LNCaP clone FGC (cell line): ENCODE results near the gene CFAP54.
A peak's percentile ranks its signal among the peaks of the same experiment; 100 is the strongest.
"Not testable (repeated sequence)": the region's sequence is repeated elsewhere in the genome, so short reads cannot be mapped to it uniquely, and the experiment has no call there.

Experiments used
- DNase-seq: peaks from one replicate; pipeline ENCODE4 v3.0.0-alpha.2; 2011; ENCODE audit warnings: low read depth
- H3K4me3 ChIP-seq: 2 replicates; pipeline ENCODE4 v1.5.1; 2011; ENCODE audit warnings: mild to moderate bottlenecking, low read depth, low read length, control low read depth
- CTCF ChIP-seq: IDR thresholded peaks from 2 replicates; pipeline ENCODE4 v1.5.1; 2012; ENCODE audit warnings: mild to moderate bottlenecking; ENCODE audit not compliant: control insufficient read depth, insufficient read depth; ENCODE audit errors: extremely low read depth

CFAP54 gene

DNA sequence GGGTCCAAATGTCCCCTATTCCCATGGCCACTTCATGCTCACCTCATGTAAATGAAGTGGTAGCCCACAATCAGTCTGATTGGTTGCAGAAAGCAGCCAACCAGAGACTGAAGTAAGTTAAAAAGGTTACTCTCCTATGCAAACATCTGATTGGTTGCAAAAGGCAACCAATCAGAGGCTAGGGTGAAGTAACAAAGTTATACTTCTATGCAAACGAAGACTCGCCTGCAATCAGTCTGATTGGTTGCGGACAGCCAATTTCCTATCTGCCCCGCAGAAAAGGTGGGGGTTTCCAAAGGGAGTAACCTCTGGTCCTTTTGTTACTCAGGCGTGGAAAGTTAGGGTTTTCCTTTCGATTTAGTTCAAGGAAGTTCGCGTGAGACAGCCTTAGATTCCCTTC is 209.6 kb downstream of the CFAP54 start:
- H3K4me3 ChIP-seq = peak overlapping the region; percentile 4
- DNase-seq = no peak
- TF ChIP-seq CTCF = no peak

- no peak for TF ChIP-seq CTCF
- no peak for DNase-seq
- no peak overlapping the region for H3K4me3 ChIP-seq
Measured at GRCh38 chr12:96701856-96702255, 212.5 kb downstream of the CFAP54 start.

- TF ChIP-seq CTCF = peak; percentile 55
- peak; percentile 37 for DNase-seq
- no peak overlapping the region for H3K4me3 ChIP-seq
Measured at GRCh38 chr12:96710127-96710745, 220.9 kb downstream of the CFAP54 start.

DNA sequence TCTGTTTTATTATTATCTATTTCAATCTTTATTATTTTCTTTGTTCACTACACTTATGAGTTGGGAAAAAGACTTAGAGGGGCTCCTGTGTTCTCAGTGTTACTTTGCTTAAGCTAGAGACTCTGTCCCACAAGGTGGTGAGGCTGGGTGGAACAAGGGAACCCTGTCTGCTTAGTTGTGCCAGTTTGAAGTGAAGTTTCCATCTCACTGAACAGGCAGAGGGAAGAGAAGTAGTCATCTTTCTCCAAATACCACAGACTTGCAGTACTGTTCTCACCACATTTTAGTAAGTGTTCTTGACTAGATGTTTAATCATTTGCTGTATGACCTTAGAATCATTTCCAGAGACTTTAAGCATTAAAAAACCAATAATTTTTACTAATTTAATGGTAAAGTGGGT is 222.0 kb downstream of the CFAP54 start:
- no peak overlapping the region for H3K4me3 ChIP-seq
- no peak for TF ChIP-seq CTCF
- no peak for DNase-seq

DNA sequence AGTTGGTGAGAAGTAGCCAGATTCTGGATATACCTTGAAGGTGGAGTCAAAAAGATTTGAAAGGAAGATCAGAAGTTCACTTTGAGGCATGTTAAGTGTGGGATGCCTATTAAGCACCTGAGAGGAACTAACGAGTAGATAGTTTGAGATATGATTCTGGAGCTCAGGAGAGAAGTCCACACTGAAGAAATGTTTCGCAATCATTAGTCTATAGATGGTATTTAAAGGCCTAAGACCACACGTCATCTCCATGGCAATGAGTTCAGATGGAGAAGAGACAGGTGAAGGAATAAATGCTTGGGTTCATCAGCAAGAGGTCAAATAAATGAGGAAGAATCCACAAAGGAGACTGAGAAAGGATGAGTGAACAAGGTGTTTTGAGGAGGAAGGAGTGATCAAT is 224.8 kb downstream of the CFAP54 start:
- no peak for TF ChIP-seq CTCF
- no peak for DNase-seq
- H3K4me3 ChIP-seq = no peak overlapping the region

GRCh38 chr12:96719660-96720362 is 230.4 kb downstream of the CFAP54 start:
- no peak for TF ChIP-seq CTCF
- peak; percentile 28 for DNase-seq
- peak overlapping the region; percentile 52 for H3K4me3 ChIP-seq

GRCh38 chr12:96720363-96720705 is 231.0 kb downstream of the CFAP54 start:
- TF ChIP-seq CTCF = peak; percentile 43
- peak overlapping the region; percentile 52 for H3K4me3 ChIP-seq
- DNase-seq = no peak

GRCh38 chr12:96729466-96729865 is 240.1 kb downstream of the CFAP54 start:
- not testable (repeated sequence) for H3K4me3 ChIP-seq

More at GRCh38 chr12:96729466-96729865, 240.1 kb downstream of the CFAP54 start:
- DNase-seq = not testable (repeated sequence)
